WI38 (cell line): ENCODE results near the gene CSNK1E.
"Not testable (repeated sequence)": the region's sequence is repeated elsewhere in the genome, so short reads cannot be mapped to it uniquely, and the experiment has no call there.

Experiments used
- H3K4me3 ChIP-seq: 2 replicates; pipeline ENCODE4 v1.5.1; 2011; ENCODE audit warnings: low read depth, mild to moderate bottlenecking, control low read depth, low read length
- CTCF ChIP-seq: IDR thresholded peaks from 2 replicates; pipeline ENCODE4 v1.5.1; 2012; ENCODE audit warnings: low read depth, mild to moderate bottlenecking, control low read depth, low read length

The CSNK1E gene

DNA sequence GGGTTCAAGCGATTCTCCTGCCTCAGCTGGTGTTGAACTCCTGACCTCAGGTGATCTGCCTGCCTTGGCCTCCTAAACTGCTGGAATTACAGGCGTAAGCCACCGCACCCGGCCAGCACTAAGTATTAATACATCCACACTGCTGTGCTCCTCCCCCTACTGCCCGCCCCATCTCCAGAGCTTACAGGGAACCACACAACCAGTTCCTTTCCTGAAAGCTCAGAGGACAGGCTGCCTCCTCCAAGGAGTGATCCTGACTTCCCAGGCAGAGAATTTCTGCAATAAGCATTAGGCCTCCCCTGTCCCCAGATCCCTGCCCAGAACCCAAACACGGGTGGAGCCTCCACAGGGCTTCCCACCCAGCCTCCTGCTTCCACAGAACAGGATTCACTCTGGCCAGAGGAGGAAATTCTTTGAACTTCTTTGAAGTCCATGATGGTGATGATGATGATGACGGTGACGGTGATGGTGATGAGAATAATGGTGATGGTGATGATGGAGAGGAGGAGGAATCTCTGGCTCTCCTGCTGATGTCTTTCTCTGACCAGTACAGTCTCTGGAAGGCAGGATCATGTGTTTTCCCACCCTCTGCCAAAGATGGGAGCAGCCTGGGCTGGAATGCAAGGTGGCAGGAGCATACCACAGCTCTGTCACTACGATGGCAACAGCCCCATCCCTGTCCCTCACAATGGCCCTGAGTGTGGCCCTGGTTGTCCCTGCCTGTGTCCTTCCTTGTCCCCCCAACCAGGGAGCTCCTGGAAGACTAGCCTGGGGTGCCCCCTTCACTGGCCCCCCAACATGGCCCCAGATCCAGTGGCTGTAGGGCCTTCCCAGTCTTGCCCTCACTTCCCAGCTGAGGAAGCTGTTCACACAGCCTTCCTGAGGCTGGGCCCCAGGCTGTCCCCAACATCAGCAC is 33.5 kb upstream of the CSNK1E start:
- no peak for TF ChIP-seq CTCF
- no peak overlapping the region for H3K4me3 ChIP-seq

DNA sequence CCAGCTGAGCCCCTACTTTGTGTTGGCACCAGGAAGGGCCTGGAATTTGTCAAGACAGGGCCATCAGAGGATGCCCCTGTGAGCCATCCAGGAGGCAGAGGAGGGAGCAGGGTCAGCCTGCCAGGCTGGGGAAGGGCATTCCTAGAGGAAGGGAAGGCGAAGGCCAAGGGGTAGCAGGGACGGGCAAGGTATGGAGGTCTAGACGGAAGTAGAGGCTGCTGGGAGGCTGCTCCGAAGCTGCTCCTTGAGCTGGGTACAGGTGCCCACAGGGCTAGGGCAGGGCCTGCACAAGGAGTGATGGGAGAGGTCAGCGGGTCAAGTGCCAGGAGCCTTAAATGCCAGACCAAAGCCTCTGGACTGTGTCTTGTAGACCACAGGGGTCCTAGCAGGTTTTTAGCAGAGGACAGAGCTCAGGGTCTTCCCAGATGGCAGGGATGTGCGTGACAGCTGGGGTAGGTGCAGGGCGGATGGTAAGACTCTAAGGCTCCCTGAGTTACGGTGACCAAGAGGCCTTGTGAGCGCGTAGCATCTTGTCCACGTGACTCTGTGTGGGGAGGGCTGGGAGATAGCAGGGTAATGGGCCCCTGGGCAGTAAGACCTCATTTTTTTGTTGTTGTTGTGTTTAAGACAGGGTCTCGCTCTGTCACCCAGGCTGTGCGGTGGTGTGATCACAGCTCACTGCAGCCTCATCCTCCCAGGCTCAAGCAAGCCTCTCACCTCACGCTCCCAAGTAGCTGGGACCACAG is 31.7 kb upstream of the CSNK1E start:
- no peak overlapping the region for H3K4me3 ChIP-seq
- no peak for TF ChIP-seq CTCF

DNA sequence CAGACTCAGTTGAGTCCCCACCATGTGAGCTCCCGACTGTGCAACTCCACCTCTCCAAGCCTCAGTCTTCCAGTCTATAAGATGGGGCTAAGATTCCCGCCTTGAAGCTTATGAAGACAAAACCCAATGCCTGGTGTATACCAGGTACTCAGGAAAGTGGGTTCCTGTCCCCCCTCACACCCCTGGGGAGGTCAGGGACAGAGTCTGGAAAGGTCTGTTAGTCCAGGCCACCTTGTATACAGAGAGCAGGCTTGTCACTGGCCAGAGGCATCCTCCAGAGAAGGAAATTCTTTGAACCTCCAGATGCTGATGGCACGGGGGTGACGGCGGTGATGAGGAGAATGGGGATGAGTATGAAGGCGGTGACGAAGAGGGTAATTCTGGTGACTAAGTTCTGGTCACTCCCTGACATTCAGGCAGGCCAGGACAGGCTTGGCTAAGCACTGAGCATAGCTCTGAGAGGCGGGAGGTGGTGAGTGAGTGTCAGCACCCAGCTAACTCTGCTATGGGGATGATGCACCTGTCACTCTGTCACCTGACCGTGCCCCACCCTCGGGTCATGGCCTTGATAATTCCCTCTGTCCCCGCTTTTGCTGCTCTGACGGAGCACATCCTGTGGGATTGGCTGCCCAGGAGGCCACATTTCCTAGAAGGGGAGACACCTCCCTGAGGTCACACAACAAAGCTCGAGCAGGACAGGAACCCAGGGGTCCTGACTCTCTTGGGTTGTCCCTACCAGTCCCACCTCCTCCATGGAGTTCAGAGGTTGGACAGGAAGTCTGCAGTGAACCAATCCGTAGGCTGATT is 30.9 kb upstream of the CSNK1E start:
- TF ChIP-seq CTCF = no peak
- H3K4me3 ChIP-seq = no peak overlapping the region

DNA sequence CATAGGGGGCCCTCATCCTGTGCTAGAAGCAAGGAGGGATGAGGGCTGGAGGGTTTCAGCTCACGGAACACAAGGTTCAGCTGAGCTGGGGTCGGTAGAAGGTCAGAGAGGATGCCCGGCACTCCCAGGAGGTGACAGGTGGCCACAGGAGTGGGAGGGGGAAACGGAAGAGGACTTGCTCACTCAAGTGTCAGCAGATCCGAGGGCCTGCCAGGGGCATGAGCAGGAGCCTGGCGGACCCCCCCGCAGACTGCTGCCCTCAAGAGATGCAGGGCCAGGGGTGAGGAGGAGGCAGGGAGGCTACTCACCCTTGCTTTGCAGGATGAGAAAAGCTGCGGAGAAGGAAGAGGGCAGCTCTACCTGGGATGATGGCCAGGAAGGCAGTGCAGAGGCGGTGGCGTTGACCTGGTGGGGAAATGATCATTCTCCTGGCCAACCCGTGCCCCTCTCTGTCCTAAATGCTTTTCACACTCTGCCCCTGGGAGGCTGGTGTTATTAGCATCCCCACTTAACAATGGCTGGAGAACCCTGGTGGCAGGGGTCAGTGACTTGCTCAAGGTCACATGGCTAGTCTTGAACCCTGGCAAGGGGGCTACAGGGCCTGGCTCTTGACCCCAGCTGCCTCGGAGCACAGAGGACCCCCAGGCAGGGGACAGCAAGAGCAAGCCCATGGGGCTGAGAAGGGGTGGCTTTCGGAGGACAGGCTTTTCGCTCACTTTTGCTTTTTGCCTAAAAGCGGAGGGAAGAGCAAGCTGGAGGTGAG is 30.1 kb upstream of the CSNK1E start:
- no peak overlapping the region for H3K4me3 ChIP-seq
- TF ChIP-seq CTCF = no peak

- H3K4me3 ChIP-seq = no peak overlapping the region
- no peak for TF ChIP-seq CTCF
Measured at GRCh38 chr22:38346506-38346905, 29.3 kb upstream of the CSNK1E start.

DNA sequence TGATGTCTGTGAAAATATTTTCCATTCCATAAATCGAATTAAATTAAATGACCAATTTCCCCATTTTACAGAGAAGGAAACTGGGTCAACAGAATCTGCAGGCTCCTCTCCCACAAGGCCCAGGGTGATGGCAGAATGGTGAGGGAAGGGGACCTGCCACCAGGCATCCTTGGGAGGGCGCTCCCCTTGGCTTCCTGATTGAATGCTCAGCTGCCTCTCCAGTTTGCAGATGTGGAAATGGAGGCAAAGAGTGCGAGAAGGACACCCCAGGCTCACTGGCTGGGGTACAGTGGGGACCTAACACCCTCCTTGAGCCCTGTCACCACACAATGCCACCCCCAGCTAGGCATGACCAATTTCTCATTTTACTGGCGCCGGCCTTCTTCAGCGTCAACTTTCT is 28.5 kb upstream of the CSNK1E start:
- no peak overlapping the region for H3K4me3 ChIP-seq
- no peak for TF ChIP-seq CTCF

DNA sequence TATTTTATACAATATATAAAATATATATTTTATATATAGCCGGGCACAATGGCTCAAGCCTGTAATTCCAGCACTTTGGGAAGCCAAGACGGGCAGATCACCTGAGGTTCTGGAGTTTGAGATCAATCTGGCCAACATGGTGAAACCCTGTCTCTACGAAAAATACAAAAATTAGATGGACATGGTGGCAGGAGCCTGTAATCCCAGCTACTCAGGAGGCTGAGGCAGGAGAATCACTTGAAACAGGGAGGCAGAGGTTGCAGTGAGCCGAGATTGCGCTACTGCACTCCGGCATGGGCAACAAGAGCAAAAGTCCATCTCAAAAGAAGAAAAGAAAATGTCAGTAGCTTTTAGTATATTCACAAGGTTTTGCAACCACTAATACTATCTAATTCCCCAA is 22.7 kb upstream of the CSNK1E start:
- H3K4me3 ChIP-seq = not testable (repeated sequence)
